GM12878 (cell line): ENCODE measurements around the gene HTR3C. TPM values are rescaled to one million over a fixed set of nuclear protein-coding genes. Genes with fewer than 3 reads are reported as not detected.

Experiments used
- ATAC-seq: fragments of 200-7000 bp; cut with Tn5 transposase; 3 replicates; pipeline ENCODE4 v1.9.1; 2020; ENCODE audit warnings: mild to moderate bottlenecking, moderate library complexity
- BruUV-seq: library from RNA; stranded (reverse); fragments of 400-500 nt; replicated peaks from 2 replicates; lab custom pipeline; 2021; lab: Mats Ljungman, UMichigan
- CTCF ChIA-PET: fragments of 300-600 bp; sonication (Branson Sonifier 250); formaldehyde crosslinking; extraction: SDS; loops from one replicate; lab custom pipeline; 2021; ENCODE audit warnings: inconsistent platforms; lab: Yijun Ruan, JAX
- POLR2A ChIA-PET: fragments of 350-600 bp; formaldehyde crosslinking; extraction: SDS; loops from one replicate; lab custom pipeline; 2021; ENCODE audit warnings: inconsistent platforms; lab: Charles Lee
- RAD21 ChIA-PET: fragments of 300-600 bp; sonication (Branson Sonifier 250); formaldehyde crosslinking; loops from one replicate; lab custom pipeline; 2023; ENCODE audit warnings: antibody characterized with exemption; ENCODE audit not compliant: unreplicated experiment; lab: Charles Lee
- SMC1A ChIA-PET: fragments of 300-600 bp; sonication (Branson Sonifier 250); formaldehyde crosslinking; loops from one replicate; lab custom pipeline; 2023; ENCODE audit not compliant: unreplicated experiment, uncharacterized antibody; lab: Charles Lee
- DNase-seq: peaks from one replicate; pipeline ENCODE4 v3.0.0-alpha.2; 2011; ENCODE audit warnings: low read depth, low spot score
- FAIRE-seq: peaks from 3 replicates; lab custom pipeline; 2011; peaks lifted over from hg19 to GRCh38; lab: Jason Lieb, UNC
- H2AFZ ChIP-seq: 2 replicates; pipeline ENCODE4 v1.6.0; 2011; ENCODE audit warnings: low read depth, low read length, control low read depth; ENCODE audit not compliant: control insufficient read depth
- H3K27ac ChIP-seq: 2 replicates; pipeline ENCODE4 v1.5.1; 2011; ENCODE audit warnings: control low read depth; ENCODE audit not compliant: control insufficient read depth, insufficient read depth
- H3K27me3 ChIP-seq, 2 experiments: replicated peaks in 1 of 2; 2 replicates each; pipeline versions ENCODE4 v1.6.0 to v1.6.1; 2011; ENCODE audit warnings: low read length in 1 of 2; ENCODE audit not compliant: control insufficient read depth in 2 of 2, insufficient read depth in 2 of 2
- H3K36me3 ChIP-seq, 2 experiments: 2 replicates each; pipeline ENCODE4 v1.5.1; 2011; ENCODE audit warnings: low read length in 1 of 2; ENCODE audit not compliant: control insufficient read depth in 2 of 2, insufficient read depth in 2 of 2
- H3K4me1 ChIP-seq: 2 replicates; pipeline ENCODE4 v1.6.1; 2011; ENCODE audit warnings: mild to moderate bottlenecking, low read length, moderate library complexity, mixed read lengths; ENCODE audit not compliant: control insufficient read depth, insufficient read depth
- H3K4me2 ChIP-seq: 2 replicates; pipeline ENCODE4 v1.6.0; 2011; ENCODE audit warnings: control low read depth; ENCODE audit not compliant: control insufficient read depth, insufficient read depth
- H3K4me3 ChIP-seq: fragments of 200-600 bp; sonication (generic); 2 replicates; pipeline ENCODE4 v1.5.1; 2016
- H3K79me2 ChIP-seq: 2 replicates; pipeline ENCODE4 v1.6.0; 2011; ENCODE audit warnings: low read length; ENCODE audit not compliant: control insufficient read depth, insufficient read depth
- H3K9ac ChIP-seq: 2 replicates; pipeline ENCODE4 v1.8.0; 2011; ENCODE audit warnings: low read length, control low read depth, mixed read lengths; ENCODE audit not compliant: control insufficient read depth, insufficient read depth
- H3K9me3 ChIP-seq: replicated peaks from 3 replicates; pipeline ENCODE4 v1.5.1; 2011; ENCODE audit warnings: mild to moderate bottlenecking, low read length; ENCODE audit not compliant: control insufficient read depth, insufficient read depth
- H4K20me1 ChIP-seq: 2 replicates; pipeline ENCODE4 v1.6.0; 2011; ENCODE audit not compliant: control insufficient read depth, insufficient read depth
- BRCA1 ChIP-seq: IDR thresholded peaks from 2 replicates; pipeline ENCODE4 v1.6.1; 2011; ENCODE audit warnings: low read depth, low read length, improper control_type of control experiment
- IKZF2 ChIP-seq, 2 experiments: fragments of 450-650 bp; IDR thresholded peaks; 2 replicates each; pipeline ENCODE4 v1.6.1; 2017; ENCODE audit warnings: mild to moderate bottlenecking in 2 of 2, moderate library complexity in 2 of 2
- LARP7 ChIP-seq: fragments of 450-650 bp; IDR thresholded peaks from 2 replicates; pipeline ENCODE4 v1.6.1; 2017; ENCODE audit warnings: mild to moderate bottlenecking
- POLR2A ChIP-seq: IDR thresholded peaks from 2 replicates; pipeline ENCODE4 v1.6.1; 2011; ENCODE audit warnings: low read depth, mild to moderate bottlenecking, low read length
- PRDM15 ChIP-seq: fragments of 450-650 bp; formaldehyde crosslinking; IDR thresholded peaks from 2 replicates; pipeline ENCODE4 v1.4.0; 2020; ENCODE audit warnings: mild to moderate bottlenecking, moderate library complexity
- RAD21 ChIP-seq: IDR thresholded peaks from 2 replicates; pipeline ENCODE4 v1.6.1; 2011; ENCODE audit warnings: mild to moderate bottlenecking, low read depth, low read length, moderate library complexity; ENCODE audit not compliant: insufficient read depth
- SMARCA5 ChIP-seq: fragments of 450-650 bp; IDR thresholded peaks from 2 replicates; pipeline ENCODE4 v1.6.1; 2017; ENCODE audit warnings: mild to moderate bottlenecking
- ZBTB33 ChIP-seq: fragments of 450-650 bp; IDR thresholded peaks from 2 replicates; pipeline ENCODE4 v1.6.1; 2017; ENCODE audit warnings: mild to moderate bottlenecking
- WGBS: methylation state at CpG from one replicate; pipeline ENCODE4 v1.1.6; 2016; ENCODE audit warnings: low lambda C conversion rate; ENCODE audit not compliant: insufficient replicate concordance, insufficient coverage; ENCODE audit errors: missing lambda C conversion rate; 5-methylcytosine and 5-hydroxymethylcytosine counted together
- in situ Hi-C: fragments of 300-500 bp; cut with MboI; formaldehyde crosslinking; loops from 9 replicates; pipeline ENCODE4 v1.14.3; 2018; ENCODE audit warnings: mixed read lengths
- intact Hi-C: fragments of 100-400 bp; cut with micrococcal nuclease; formaldehyde crosslinking; loops from one replicate; pipeline ENCODE4 v1.14.2; 2022; ENCODE audit not compliant: unreplicated experiment
- polyA plus RNA-seq, 11 experiments: library from polyadenylated mRNA; depleted of rRNA in 4 of 11; unstranded in 6 of 11; stranded (reverse) in 5 of 11; fragments of >200 nt; fragmentation: Nextera tagmentation in 4 of 11; fragmentation: Illumina TruSeq in 1 of 11; extraction: Ambion mirVana in 4 of 11; extraction: Trizol in 1 of 11; gene quantifications; 1 replicate in 1 of 11; 2 replicates in 10 of 11; pipeline versions ENCODE4 v1.2.1 to v1.2.3, GENCODE V29; 2011 to 2016; ENCODE audit warnings: inconsistent platforms in 2 of 11, missing spikeins in 2 of 11, low read depth in 1 of 11
- total RNA-seq, 4 experiments: library from RNA; depleted of rRNA in 3 of 4; stranded (reverse); fragments of >200 nt in 3 of 4; fragmentation: Illumina TruSeq in 1 of 4; extraction: Trizol in 1 of 4; gene quantifications; 2 replicates each; pipeline versions ENCODE4 v1.2.1 to v1.2.3, GENCODE V29; 2013 to 2021

Gene HTR3C
- total and polyA plus RNA-seq, 10 of the 15 experiments (the other 5 are each of a cell fraction or from before 2014, with no cell fraction given): not detected

- Histone ChIP-seq H3K36me3 (no peaks in the 10 kb centered on the region), H3K79me2 (no peaks in the 10 kb centered on the region), H3K27ac (no peak overlapping the region), H3K4me3 (no peak overlapping the region), H3K27me3 (no peaks in the 10 kb centered on the region)
- in situ Hi-C loops: no loop called here
- 0% methylated on average over 1 of the region's 1 CpG for WGBS
- ATAC-seq (no peak), FAIRE-seq (no peak)
- ChIA-PET POLR2A (interaction anchor here (0.7 kb wide), 1 partner anchor 157 kb away, joined by 3 read pairs; no protein-coding TSS in a partner anchor), RAD21 (no interaction called here), SMC1A (no interaction called here)
- no TSS peak for BruUV-seq
- TF ChIP-seq IKZF2 (IDR thresholded peaks at IDR 0.05) (no peak), SMARCA5 (no peak), POLR2A (no peak), RAD21 (no peak), BRCA1 (no peak), ZBTB33 (no peak), LARP7 (no peak), PRDM15 (no peak)
- TF ChIP-seq, all 136 proteins: peak for 0
- H2AFZ ChIP-seq: no peak overlapping the region
- H4K20me1 ChIP-seq: no peaks in the 10 kb centered on the region
- no peaks in the 10 kb centered on the region for H3K9me3 ChIP-seq
- H3K4me1 ChIP-seq: no peaks in the 10 kb centered on the region
- CTCF ChIA-PET: interaction anchor here (1.1 to 1.3 kb wide), 3 partner anchors 12 to 146 kb away, joined by 3 to 4 read pairs (median 3); no protein-coding TSS in a partner anchor
- intact Hi-C loops: no loop called here
- H3K9ac ChIP-seq: no peak overlapping the region
- H3K4me2 ChIP-seq: no peak overlapping the region
- DNase-seq: no peak
These were observed 10.2 kb upstream of the HTR3C start for GRCh38 chr3:184042617-184043016.
